Coronary artery (tissue), 2 donors: ENCODE data around the gene ADCY7.

ENCODE experiments used
- DNase-seq: peaks from one replicate; pipeline ENCODE4 v3.0.0-alpha.2; 2017; ENCODE audit warnings: low spot score
- H3K27ac ChIP-seq, 2 donors: fragments of 200-600 bp; sonication (generic); one replicate each; pipeline ENCODE4 v1.5.1; 2016 to 2019
- H3K4me3 ChIP-seq: fragments of 200-600 bp; sonication (generic); 2 replicates; pipeline ENCODE4 v1.5.1; 2016; ENCODE audit warnings: mild to moderate bottlenecking, moderate library complexity
- CTCF ChIP-seq: fragments of 200-600 bp; sonication (generic); IDR thresholded peaks from one replicate; pipeline ENCODE4 v1.5.1; 2019; ENCODE audit warnings: antibody characterized with exemption

The ADCY7 gene

GRCh38 chr16:50266337-50267091 is at the start of gene ADCY7:
Gene ADCY7, plus strand, starts transcription at chr16:50266551. Its CDS starts 21,629 bp downstream, at chr16:50288180.
- DNase-seq = no peak
- no peak for TF ChIP-seq CTCF
- H3K27ac ChIP-seq = peak within 1 kb of the TSS in 1 of 2 donors; percentile 76
- peak within 1 kb of the TSS; percentile 64 for H3K4me3 ChIP-seq

GRCh38 chr16:50219402-50219975 is 46.9 kb upstream of the ADCY7 start:
- Histone ChIP-seq H3K4me3 (no peak overlapping the region), H3K27ac (no peak overlapping the region)
- DNase-seq = no peak
- TF ChIP-seq CTCF = no peak

- Histone ChIP-seq H3K4me3 (no peak overlapping the region), H3K27ac (no peak overlapping the region)
- no peak for DNase-seq
- no peak for TF ChIP-seq CTCF
These were observed 42.1 kb upstream of the ADCY7 start for GRCh38 chr16:50224286-50224685.

- TF ChIP-seq CTCF = no peak
- H3K4me3 ChIP-seq = no peak overlapping the region
- H3K27ac ChIP-seq = no peak overlapping the region
- DNase-seq = no peak
These were observed 39.2 kb upstream of the ADCY7 start for GRCh38 chr16:50227120-50227519.

GRCh38 chr16:50227665-50228064 is 38.7 kb upstream of the ADCY7 start:
- DNase-seq = no peak
- no peak overlapping the region for H3K27ac ChIP-seq
- H3K4me3 ChIP-seq = no peak overlapping the region
- TF ChIP-seq CTCF = no peak

- no peak for TF ChIP-seq CTCF
These were observed 37.9 kb upstream of the ADCY7 start for GRCh38 chr16:50228364-50228868.

More at GRCh38 chr16:50228364-50228868, 37.9 kb upstream of the ADCY7 start:
- H3K27ac ChIP-seq = no peak overlapping the region
- no peak for DNase-seq
- no peak overlapping the region for H3K4me3 ChIP-seq
